DMS153 (cell line): ENCODE measurements around the gene TEX55.
"Not testable (repeated sequence)": the region's sequence is repeated elsewhere in the genome, so short reads cannot be mapped to it uniquely, and the experiment has no call there.

Source experiments
- DNase-seq: peaks from one replicate; lab custom pipeline; 2025; lab: John Stamatoyannopoulos, UW

Gene TEX55

DNA sequence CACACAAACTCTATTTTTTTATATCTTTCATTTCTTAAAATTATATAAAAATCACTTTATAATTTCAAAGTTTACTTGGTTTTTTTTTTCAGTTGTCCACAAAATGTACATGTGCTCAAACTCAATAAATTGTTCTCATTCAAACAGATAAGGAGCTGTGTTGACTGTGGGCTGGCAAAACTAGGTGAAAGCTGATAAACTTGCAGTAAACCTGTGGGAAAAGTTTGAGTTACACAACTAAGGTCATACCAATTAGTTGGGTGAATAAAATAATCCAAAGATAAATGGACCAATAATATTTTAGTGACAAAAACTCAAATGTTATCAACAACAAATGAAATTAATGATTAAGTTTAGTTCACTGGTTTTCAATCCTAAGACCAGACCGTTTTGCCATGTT lies 14.8 kb downstream of the TEX55 start:
- no peak for DNase-seq

DNA sequence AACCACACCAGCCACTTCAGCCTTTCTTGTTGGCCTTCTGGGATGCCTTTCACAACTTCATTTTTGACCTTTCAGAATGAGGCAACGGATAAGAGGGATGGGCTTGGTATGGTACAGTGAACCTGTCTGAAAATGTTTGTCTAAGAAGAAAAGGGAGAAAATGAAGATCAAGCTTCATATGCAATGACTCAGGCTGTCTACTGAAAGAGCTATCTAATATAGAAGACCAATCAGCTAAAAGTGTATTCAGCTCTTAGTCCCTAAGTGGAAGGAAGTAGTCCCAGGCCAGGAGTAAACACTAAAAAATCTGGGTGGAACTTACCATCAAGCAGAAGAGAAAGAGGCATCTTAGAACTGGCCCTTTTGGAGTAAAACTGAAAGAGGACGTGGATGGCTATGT lies 15.3 kb downstream of the TEX55 start:
- DNase-seq = no peak

DNA sequence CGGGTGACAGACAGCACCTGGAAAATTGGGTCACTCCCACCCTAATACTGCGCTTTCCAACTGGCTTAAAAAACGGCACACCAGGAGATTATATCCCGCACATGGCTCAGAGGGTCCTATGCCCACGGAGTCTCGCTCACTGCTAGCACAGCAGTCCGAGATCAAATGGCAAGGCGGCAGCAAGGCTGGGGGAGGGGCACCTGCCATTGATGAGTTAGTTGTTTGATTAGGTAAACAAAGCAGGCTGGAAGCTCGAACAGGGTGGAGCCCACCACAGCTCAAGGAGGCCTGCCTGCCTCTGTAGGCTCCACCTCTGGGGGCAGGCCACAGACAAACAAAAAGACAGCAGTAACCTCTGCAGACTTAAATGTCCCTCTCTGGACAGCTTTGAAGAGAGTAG lies 18.8 kb downstream of the TEX55 start:
- DNase-seq = not testable (repeated sequence)

DNA sequence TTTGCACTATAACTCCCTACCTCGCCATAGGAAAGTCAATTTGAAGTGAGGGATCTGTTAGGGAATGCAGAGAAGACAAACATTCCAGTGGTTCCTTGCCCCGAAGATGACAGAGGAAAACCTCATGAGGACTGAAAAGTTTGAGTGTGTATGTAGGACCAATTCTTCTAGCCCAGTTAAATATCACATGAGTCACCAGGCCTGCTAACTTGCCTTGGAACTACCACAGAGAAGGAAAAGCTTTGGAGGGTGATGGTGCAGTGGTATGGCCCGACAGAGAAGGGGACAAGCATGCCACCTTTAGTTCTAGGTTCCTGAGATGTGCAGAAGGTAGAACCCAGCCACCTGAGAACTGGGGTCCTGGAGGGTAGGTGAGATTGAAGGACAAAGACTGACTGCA lies 24.9 kb downstream of the TEX55 start:
- DNase-seq = no peak

DNA sequence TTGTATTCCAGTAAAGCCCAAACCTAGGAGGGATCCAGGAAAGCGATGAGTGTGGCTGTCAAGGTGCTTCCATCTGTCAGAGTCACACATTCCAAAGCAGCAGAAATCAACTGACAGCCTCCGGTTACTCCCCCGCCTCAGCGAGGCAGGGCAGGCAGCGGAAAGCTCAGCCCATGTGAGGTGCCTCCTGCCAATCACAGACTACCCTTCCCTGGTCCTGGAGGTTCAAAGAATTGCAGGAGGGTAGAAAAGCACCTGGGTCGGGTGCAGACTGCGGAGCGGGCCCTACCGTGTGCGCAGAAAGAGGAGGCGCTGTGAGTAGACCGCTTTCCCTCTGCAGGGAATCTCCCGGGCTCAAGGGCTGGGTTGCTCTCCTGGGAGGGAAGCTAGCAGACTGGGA lies 27.4 kb downstream of the TEX55 start, which contains the start of gene UPK1B:
UPK1B (plus strand) TSS at position 274 of the 400 bp plus-strand sequence. CDS start 13,144 bp downstream, outside the sequence.
- no peak for DNase-seq

DNA sequence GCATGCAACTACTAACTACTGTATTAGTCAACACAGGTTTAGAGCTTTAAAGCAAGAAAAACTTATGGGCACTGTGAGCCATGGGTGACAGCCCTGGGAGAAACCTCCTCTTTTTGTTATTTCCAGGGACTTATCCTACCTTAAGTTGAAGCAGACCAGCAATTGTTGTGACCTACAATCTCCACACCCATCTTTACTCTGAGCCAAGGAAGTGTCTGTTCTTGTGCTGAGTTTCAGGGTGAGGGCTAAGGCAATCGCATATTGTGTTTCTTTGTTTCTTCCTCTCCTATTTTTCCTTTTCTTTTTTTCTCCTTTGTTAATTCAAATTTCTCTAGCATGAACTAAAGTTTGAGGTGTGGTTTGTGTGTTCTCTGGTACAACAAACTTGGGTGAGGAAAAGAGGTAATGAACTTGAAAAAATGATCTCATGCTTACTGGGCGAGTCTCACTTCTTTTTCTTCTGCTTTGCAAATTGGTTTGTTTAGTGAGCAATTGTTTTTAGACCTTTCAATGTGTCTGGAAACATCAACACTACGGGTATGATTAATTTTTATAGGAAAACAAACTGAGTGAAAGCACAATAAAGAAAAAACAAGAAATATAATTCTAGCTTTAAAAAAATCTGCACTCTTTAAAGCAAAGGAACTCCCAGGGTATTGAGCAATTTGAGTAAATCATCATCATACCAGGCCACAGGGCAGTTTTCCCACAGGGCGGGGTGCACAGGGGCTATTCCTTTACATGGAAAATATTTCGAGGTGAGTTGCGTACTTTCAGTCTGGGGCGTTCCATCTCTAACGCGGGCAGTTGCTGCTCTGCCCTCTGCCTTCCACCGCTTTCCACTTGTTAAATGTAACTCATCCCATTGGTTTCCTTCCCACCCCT lies 30.1 kb downstream of the TEX55 start:
- DNase-seq = no peak

DNA sequence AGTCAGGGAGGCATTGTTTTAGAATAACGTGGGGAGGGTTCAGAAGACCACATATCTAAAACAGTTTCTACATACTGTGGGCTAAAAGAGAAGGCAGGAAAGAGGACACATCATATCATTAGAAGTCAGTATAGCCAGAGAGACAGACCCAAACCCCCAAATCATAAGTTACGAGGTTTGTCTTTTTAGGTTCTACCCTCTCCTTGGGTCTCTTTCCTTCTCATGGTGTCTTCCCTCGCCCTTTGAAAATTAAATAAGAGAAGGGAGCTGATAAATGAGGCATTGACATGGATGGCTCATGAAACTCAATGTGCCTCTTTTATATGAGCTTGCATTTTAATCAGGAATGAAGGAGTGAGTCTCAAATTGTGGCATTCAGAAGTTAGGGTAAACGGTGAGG lies 30.8 kb downstream of the TEX55 start:
- DNase-seq = no peak

DNA sequence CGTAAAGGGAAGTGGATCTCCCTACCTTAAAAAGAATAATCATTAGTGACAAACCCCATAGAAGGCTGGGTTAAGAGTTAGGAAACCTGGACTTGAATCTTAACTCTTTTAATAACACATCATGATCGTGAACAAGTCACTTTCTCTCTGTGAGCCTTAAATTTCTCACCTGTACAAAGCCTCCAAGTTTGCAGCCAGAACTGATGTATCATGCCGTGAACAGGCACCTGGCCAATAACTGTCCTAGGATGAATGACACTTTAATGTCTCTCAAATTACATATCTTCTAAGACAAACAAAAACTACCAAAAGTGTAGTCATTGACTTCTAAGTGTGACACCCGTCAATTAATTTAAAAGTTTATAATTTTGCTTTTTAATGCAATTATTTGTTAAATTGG lies 31.4 kb downstream of the TEX55 start:
- DNase-seq = no peak

DNA sequence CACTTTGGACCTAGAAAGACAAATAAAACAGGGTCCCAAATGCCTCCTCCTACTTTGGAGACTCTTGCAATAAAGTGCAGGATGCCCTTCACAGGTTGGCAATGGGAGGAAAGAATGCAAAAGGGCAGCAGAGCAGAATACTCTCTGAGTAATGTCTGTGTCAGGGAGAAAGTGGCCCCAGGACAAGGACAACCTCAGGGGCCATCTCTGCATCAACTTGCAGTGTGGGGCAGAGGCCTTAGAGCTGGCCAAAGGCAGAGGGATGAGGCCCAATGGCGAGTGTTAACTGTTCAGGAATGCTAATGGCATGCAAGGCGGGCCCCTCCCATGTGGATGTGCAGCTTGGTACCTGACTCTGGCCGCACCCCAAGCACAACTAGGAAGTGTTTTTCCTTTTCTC lies 35.8 kb downstream of the TEX55 start:
- no peak for DNase-seq

DNA sequence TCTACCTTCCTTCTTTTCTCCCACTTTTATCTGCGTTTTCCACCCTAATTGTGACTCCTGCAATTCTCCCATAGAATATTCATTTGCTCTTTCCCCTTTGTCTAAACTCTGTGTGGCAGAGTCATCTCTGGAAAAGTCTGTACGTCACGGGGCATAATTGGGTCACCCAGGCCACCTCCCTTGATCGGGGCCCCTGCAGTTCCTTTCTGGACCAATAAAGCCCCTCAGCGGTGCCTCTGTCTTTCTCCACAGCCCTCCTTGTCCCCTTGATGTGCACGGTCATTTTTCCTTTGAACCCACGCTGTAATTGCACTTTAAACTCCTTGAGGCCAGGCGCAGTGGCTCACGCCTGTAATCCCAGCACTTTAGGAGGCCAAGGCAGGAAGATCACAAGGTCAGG lies 38.1 kb downstream of the TEX55 start:
- DNase-seq = no peak

DNA sequence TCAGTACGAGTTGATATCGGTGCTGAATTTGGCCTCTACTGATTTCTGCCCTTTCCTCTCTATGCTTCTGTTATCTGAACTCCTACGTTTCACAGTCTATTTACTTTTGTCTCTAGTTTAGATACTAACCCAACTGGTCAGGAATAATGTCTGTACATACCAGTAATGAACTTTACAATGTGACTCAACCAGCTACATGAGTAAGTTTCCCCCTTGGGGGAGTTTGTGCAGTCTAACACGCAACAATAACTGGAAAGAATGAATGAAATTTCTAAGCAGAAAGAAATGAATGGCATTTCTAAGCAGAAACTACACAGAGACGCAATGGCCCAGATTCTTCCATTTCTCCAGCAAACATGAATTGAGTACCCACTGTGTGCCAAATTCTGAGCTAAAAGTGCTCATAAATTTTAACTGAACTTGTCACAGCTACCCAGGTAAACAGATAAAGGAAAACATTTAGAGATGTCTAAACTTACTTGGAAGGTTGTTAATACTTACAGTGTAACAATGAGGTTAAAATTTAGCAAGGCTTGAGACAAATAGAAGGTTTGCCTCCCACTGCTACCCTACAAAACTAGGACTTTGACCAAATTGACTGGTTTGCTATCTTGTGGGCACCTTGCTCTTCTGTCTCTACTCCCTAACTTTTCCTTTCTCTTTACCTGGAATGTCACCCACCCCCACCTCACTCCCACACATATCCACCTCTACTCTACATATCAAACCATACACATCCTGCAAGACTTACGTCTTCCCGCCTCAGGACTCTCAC lies 39.0 kb downstream of the TEX55 start:
- DNase-seq = no peak

DNA sequence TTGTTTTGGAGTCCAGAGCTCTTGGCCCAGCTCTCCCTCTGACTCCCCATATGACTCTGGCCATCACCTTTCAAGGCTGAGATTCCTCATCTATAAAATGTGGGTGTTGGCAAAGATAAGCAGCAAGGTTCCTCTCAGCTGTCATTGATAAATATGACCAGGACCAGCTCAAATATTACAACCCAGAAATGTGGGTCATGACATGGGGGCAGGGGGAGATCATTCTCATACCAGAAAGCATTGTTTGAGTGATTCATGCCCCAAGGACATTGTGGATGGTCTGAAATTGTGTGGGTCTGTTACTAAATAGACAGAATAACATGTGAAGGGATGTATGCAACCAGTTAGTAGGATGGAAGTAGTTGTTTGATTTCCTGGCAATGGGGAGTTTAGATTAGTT lies 41.3 kb downstream of the TEX55 start:
- DNase-seq = no peak

DNA sequence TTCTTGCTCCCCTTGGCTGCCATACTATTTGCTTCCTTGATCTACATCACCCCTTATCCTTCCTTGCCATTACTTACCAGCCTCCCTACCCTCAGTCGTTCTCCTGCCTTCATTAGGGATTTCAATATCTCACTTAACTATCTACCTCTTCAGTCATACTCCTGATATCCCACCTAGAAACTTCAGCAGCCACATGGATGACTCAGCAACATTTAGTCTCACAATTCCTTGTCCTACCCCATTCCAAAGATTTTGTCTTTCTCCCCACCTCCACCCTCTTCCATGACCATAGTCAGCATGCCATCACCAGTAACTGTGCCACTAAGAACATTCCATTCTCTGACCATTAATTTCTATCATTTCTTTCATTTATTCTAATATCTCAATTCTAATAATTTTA lies 45.8 kb downstream of the TEX55 start:
- no peak for DNase-seq

DNA sequence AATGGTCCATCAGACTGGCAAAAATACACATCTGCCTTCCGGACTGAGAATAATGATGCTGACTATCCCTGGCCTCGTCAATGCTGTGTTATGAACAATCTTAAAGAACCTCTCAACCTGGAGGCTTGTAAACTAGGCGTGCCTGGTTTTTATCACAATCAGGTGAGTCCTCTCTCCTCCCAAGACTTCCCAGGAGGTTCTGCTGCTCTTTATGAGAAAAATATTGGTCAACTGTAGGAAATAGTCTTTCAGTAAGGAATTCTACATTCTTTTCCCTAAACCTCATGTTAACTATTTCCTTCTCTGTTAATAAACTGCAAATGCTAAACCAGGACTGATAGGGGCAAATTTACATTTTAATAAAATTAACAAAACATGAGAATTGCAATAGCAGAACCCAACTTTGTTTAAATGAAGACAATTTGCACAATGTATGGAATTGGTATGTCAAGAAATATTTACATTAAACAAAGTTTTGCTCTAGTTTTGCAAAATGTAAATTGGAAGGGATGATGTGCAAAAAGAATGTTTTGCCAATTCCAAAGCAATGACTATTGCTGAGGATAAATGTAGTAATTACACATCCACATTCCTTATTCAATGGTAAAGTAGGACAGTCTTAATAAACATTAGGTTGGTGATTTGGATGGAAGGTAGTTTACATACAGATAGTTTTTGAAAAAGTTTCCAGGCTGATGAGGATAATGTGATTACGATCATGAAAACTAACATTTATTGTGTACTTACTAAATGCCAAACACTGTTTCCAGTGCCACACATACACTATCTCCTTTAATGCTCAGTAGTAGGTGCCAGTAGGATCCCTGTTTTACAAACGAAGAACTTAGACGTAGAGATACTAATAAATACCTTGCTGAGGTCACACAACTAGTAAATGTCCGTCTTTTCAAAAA lies 48.5 kb downstream of the TEX55 start:
- no peak for DNase-seq

DNA sequence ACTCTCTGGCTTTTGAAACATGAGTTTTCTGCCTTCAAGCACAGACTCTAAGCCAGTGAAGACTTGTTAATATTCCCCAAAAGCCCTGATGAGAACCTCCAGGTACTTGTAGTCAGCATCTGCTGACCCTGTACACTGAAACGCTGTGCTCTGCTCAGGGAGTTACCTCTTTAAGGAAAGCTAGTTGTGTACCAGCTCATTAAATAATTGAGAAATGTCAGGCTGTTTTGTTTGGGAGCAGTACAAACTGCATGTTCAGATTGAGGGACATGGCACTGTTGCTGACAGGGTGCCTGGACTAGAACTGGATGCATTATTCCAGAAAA lies 49.1 kb downstream of the TEX55 start:
- no peak for DNase-seq

DNA sequence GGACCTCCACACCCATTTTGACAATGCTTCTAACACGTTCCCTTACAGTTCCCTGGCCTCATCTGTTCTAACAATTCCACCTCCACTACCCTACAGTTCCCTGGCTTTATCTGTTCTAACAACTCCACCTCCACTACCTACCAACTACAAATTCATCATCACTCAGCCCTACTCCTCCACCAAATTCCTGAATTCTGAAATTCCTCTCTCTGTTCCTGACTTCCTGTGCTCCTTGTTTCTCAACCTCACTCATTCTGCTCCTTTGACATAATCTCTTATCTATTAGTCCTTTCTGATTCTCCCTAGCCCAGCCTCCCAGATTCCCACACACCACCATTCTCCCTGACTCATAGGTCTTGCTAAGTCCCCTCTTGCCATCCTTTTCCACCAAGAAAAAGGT lies 49.9 kb downstream of the TEX55 start:
- DNase-seq = no peak
